ENCODE results near the gene CACNB2.

GRCh38 chr10:18134509-18134908 lies 5.7 kb upstream of the CACNB2 start:
- TF ChIP-seq, protein P1, sequence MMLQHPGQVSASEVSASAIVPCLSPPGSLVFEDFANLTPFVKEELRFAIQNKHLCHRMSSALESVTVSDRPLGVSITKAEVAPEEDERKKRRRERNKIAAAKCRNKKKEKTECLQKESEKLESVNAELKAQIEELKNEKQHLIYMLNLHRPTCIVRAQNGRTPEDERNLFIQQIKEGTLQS (CRISPR knock-in tag; conservative IDR thresholded peaks at IDR 0.05): no peak
- TF ChIP-seq CTCF (IDR thresholded peaks at IDR 0.05): no peak
- no peak for TF ChIP-seq ELF4 (CRISPR knock-in tag; IDR thresholded peaks at IDR 0.05; ENCODE audit: low read depth)
- no peak for TF ChIP-seq ARID4B (CRISPR knock-in tag; IDR thresholded peaks at IDR 0.05; ENCODE audit: borderline replicate concordance)
